ENCODE data around the gene BHLHA15. TPM values are rescaled to one million over a fixed set of nuclear protein-coding genes. Genes with fewer than 3 reads are reported as not detected.

BHLHA15 gene
- total RNA-seq, 2 experiments from 2014 or later = not detected

DNA sequence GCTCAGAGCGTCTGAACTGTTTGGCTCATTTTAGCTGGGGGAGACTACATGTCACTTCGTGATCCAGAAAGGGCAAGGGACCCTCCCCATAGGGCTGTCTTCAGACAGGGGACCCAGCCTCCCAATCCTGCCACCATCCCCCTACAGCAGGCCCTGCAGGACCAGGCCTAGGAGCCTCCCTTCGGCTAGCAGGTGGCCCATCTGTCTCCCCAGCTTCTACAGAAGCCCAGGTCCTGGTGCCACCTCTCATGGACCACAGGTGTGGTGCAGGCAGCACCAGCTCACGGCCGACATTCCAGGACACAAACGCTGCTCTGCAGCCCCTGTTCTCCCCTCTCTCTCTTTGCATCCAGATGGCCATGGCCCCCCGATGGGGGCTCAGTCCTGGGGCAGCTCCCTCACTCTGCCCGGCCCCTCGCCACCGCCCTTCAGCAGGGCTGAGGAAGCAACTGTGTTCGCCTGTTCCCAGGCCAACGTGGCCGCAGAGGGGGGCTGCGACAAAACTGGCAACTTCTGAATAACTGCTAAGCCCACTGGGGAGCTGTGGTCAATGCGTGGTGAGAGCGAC is 30.5 kb downstream of the BHLHA15 start:
- Histone ChIP-seq H3K4me3 (ENCODE audit: low read length) (no peak overlapping the region), H3K9me3 (ENCODE audit: control insufficient read depth in 1 of 2, insufficient read depth in 1 of 2, low read length in 2 of 2) (no peaks in the 10 kb centered on the region), H3K27ac (ENCODE audit: low read depth in 1 of 2, low read length in 2 of 2) (no peak overlapping the region), H3K27me3 (ENCODE audit: control insufficient read depth in 1 of 2, insufficient read depth in 2 of 2, low read length in 2 of 2) (no peaks in the 10 kb centered on the region), H3K4me1 (ENCODE audit: insufficient read depth, low read length) (peaks cover 20% of the 10 kb centered on the region), H3K36me3 (ENCODE audit: insufficient read depth, low read length) (peaks cover 77% of the 10 kb centered on the region)
- ChIA-PET POLR2A (no interaction called here), CTCF (no interaction called here)
- Mint-ChIP-seq H3K4me3 (no peak overlapping the region), H3K4me1 (ENCODE audit: low read depth) (peaks cover 5% of the 10 kb centered on the region), H3K9me3 (no peaks in the 10 kb centered on the region), H3K27ac (peak overlapping the region; percentile 39), H3K36me3 (ENCODE audit: low read depth) (peaks cover 75% of the 10 kb centered on the region), H3K27me3 (no peaks in the 10 kb centered on the region)
- TF ChIP-seq, protein P1, sequence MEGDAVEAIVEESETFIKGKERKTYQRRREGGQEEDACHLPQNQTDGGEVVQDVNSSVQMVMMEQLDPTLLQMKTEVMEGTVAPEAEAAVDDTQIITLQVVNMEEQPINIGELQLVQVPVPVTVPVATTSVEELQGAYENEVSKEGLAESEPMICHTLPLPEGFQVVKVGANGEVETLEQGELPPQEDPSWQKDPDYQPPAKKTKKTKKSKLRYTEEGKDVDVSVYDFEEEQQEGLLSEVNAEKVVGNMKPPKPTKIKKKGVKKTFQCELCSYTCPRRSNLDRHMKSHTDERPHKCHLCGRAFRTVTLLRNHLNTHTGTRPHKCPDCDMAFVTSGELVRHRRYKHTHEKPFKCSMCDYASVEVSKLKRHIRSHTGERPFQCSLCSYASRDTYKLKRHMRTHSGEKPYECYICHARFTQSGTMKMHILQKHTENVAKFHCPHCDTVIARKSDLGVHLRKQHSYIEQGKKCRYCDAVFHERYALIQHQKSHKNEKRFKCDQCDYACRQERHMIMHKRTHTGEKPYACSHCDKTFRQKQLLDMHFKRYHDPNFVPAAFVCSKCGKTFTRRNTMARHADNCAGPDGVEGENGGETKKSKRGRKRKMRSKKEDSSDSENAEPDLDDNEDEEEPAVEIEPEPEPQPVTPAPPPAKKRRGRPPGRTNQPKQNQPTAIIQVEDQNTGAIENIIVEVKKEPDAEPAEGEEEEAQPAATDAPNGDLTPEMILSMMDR (IDR thresholded peaks at IDR 0.05) = no peak
- intact Hi-C loops (cut with DNase I, micrococcal nuclease) = no loop called here
- DNase-seq = no peak
- ATAC-seq (ENCODE audit: poor library complexity) = no peak

DNA sequence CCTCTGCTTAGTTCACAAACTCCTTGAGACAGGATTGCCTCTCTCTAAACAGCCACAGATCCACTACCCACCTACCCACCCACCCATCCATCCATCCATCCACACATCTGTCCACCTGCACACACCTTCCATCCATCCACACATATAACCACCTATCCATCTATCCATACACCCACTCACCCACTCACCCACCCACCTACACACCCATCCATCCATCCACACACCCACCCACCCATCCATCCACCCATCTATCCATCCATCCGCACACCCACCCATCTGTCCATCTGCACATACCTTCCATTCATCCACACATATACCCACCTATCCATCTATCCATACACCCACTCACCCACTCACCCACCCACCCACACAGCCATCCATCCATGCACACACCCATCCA is 31.1 kb downstream of the BHLHA15 start:
- Mint-ChIP-seq H3K27me3 (no peaks in the 10 kb centered on the region), H3K36me3 (ENCODE audit: low read depth) (peaks cover 74% of the 10 kb centered on the region), H3K4me3 (no peak overlapping the region), H3K4me1 (ENCODE audit: low read depth) (peaks cover 8% of the 10 kb centered on the region), H3K9me3 (no peaks in the 10 kb centered on the region), H3K27ac (no peak overlapping the region)
- no peaks in the 10 kb centered on the region for H3K9me3 ChIP-seq (ENCODE audit: control insufficient read depth in 1 of 2, insufficient read depth in 1 of 2, low read length in 2 of 2)
- intact Hi-C loops (cut with DNase I, micrococcal nuclease) = no loop called here
- no peak overlapping the region for H3K27ac ChIP-seq (ENCODE audit: low read depth in 1 of 2, low read length in 2 of 2)
- CTCF ChIA-PET = no interaction called here
- TF ChIP-seq, protein P1 (IDR thresholded peaks at IDR 0.05) = no peak
- no peaks in the 10 kb centered on the region for H3K27me3 ChIP-seq (ENCODE audit: control insufficient read depth in 1 of 2, insufficient read depth in 2 of 2, low read length in 2 of 2)
- DNase-seq (no peak), ATAC-seq (ENCODE audit: poor library complexity) (no peak)
- no peak overlapping the region for H3K4me3 ChIP-seq (ENCODE audit: low read length)
- peaks cover 26% of the 10 kb centered on the region for H3K4me1 ChIP-seq (ENCODE audit: insufficient read depth, low read length)
- peaks cover 76% of the 10 kb centered on the region for H3K36me3 ChIP-seq (ENCODE audit: insufficient read depth, low read length)
- POLR2A ChIA-PET = no interaction called here

- Mint-ChIP-seq H3K4me1 (ENCODE audit: low read depth) (peaks cover 10% of the 10 kb centered on the region), H3K27me3 (no peaks in the 10 kb centered on the region), H3K9me3 (no peaks in the 10 kb centered on the region), H3K27ac (no peak overlapping the region), H3K36me3 (ENCODE audit: low read depth) (peaks cover 76% of the 10 kb centered on the region), H3K4me3 (no peak overlapping the region)
- Histone ChIP-seq H3K27me3 (ENCODE audit: control insufficient read depth in 1 of 2, insufficient read depth in 2 of 2, low read length in 2 of 2) (no peaks in the 10 kb centered on the region), H3K4me3 (ENCODE audit: low read length) (no peak overlapping the region), H3K4me1 (ENCODE audit: insufficient read depth, low read length) (peaks cover 32% of the 10 kb centered on the region), H3K27ac (ENCODE audit: low read depth in 1 of 2, low read length in 2 of 2) (no peak overlapping the region), H3K36me3 (ENCODE audit: insufficient read depth, low read length) (peaks cover 80% of the 10 kb centered on the region), H3K9me3 (ENCODE audit: control insufficient read depth in 1 of 2, insufficient read depth in 1 of 2, low read length in 2 of 2) (no peaks in the 10 kb centered on the region)
- ChIA-PET CTCF (no interaction called here), POLR2A (no interaction called here)
- no peak for DNase-seq
- intact Hi-C loops (cut with DNase I, micrococcal nuclease) = no loop called here
- ATAC-seq (ENCODE audit: poor library complexity) = no peak
- TF ChIP-seq, protein P1 (IDR thresholded peaks at IDR 0.05) = no peak
These were observed 31.7 kb downstream of the BHLHA15 start for GRCh38 chr7:98242934-98243333.
